Suprapubic skin (tissue), 4 donors: ENCODE measurements around the gene SNRPB2.

Experiments used
- CTCF ChIP-seq, 2 donors: fragments of 200-600 bp in 1 of 2; fragments of 450-650 bp in 1 of 2; sonication (generic) in 1 of 2; IDR thresholded peaks; one replicate each; pipeline ENCODE4 v1.5.1; 2016 to 2019; ENCODE audit warnings: antibody characterized with exemption in 2 of 2, mild to moderate bottlenecking in 1 of 2, moderate library complexity in 1 of 2
- EP300 ChIP-seq: sonication (generic); formaldehyde crosslinking; IDR thresholded peaks from one replicate; pipeline ENCODE4 v1.6.1; 2017; ENCODE audit warnings: antibody characterized with exemption
- POLR2A ChIP-seq, 2 donors: fragments of 450-650 bp; IDR thresholded peaks; one replicate each; pipeline ENCODE4 v1.6.1; 2017; ENCODE audit warnings: antibody characterized with exemption in 2 of 2, mild to moderate bottlenecking in 2 of 2, moderate library complexity in 2 of 2
- POLR2AphosphoS5 ChIP-seq, 3 donors: sonication (generic); formaldehyde crosslinking; IDR thresholded peaks; one replicate each; pipeline ENCODE4 v1.6.1; 2017; ENCODE audit warnings: antibody characterized with exemption in 3 of 3

GRCh38 chr20:16740365-16741072 lies 10.7 kb downstream of the SNRPB2 start:
- no peak for TF ChIP-seq POLR2A (IDR thresholded peaks at IDR 0.05)
- TF ChIP-seq POLR2AphosphoS5 (IDR thresholded peaks at IDR 0.05): no peak
- no peak for TF ChIP-seq CTCF (IDR thresholded peaks at IDR 0.05)
- no peak for TF ChIP-seq EP300
